HFF-Myc (cell line): ENCODE data around the gene SPRED2.

Experiments used
- DNase-seq: peaks from one replicate; pipeline ENCODE4 v3.0.0-alpha.2; 2011; ENCODE audit warnings: low read depth; ENCODE audit errors: extremely low read depth
- H3K4me3 ChIP-seq: replicated peaks from 2 replicates; pipeline ENCODE4 v1.5.1; 2011; ENCODE audit warnings: low read depth, mild to moderate bottlenecking, control low read depth, low read length
- CTCF ChIP-seq: IDR thresholded peaks from 2 replicates; pipeline ENCODE4 v1.5.1; 2012; ENCODE audit warnings: mild to moderate bottlenecking, low read depth, low read length, control low read depth; ENCODE audit errors: missing control alignments

The SPRED2 gene

GRCh38 chr2:65425276-65425675 lies 7.1 kb downstream of the SPRED2 start:
- H3K4me3 ChIP-seq = no peak overlapping the region
- DNase-seq = no peak
- TF ChIP-seq CTCF = no peak

- H3K4me3 ChIP-seq = no peak overlapping the region
- TF ChIP-seq CTCF = no peak
- DNase-seq = no peak
Observed at GRCh38 chr2:65424391-65424790, 8.0 kb downstream of the SPRED2 start.

- DNase-seq = no peak
- no peak overlapping the region for H3K4me3 ChIP-seq
- TF ChIP-seq CTCF = no peak
Observed at GRCh38 chr2:65421432-65421748, 11.0 kb downstream of the SPRED2 start.

- H3K4me3 ChIP-seq = no peak overlapping the region
- no peak for DNase-seq
- TF ChIP-seq CTCF = no peak
Observed at GRCh38 chr2:65420712-65421431, 11.5 kb downstream of the SPRED2 start.

- H3K4me3 ChIP-seq = no peak overlapping the region
- TF ChIP-seq CTCF = no peak
- no peak for DNase-seq
Observed at GRCh38 chr2:65417509-65418085, 14.8 kb downstream of the SPRED2 start.

GRCh38 chr2:65416945-65417344 lies 15.5 kb downstream of the SPRED2 start:
- no peak for DNase-seq
- TF ChIP-seq CTCF = no peak
- H3K4me3 ChIP-seq = no peak overlapping the region

- no peak overlapping the region for H3K4me3 ChIP-seq
- DNase-seq = no peak
- TF ChIP-seq CTCF = no peak
Observed at GRCh38 chr2:65416321-65416720, 16.1 kb downstream of the SPRED2 start.
